HG02852 (cell line): ENCODE data around the gene SERPINA10.
"Not testable (repeated sequence)": the region's sequence is repeated elsewhere in the genome, so short reads cannot be mapped to it uniquely, and the experiment has no call there.

ENCODE experiments used
- ATAC-seq: cut with Tn5 transposase; IDR thresholded peaks from one replicate; pipeline ENCODE4 v1.9.1; 2021; ENCODE audit warnings: mild to moderate bottlenecking, moderate library complexity; ENCODE audit not compliant: unreplicated experiment

The SERPINA10 gene

DNA sequence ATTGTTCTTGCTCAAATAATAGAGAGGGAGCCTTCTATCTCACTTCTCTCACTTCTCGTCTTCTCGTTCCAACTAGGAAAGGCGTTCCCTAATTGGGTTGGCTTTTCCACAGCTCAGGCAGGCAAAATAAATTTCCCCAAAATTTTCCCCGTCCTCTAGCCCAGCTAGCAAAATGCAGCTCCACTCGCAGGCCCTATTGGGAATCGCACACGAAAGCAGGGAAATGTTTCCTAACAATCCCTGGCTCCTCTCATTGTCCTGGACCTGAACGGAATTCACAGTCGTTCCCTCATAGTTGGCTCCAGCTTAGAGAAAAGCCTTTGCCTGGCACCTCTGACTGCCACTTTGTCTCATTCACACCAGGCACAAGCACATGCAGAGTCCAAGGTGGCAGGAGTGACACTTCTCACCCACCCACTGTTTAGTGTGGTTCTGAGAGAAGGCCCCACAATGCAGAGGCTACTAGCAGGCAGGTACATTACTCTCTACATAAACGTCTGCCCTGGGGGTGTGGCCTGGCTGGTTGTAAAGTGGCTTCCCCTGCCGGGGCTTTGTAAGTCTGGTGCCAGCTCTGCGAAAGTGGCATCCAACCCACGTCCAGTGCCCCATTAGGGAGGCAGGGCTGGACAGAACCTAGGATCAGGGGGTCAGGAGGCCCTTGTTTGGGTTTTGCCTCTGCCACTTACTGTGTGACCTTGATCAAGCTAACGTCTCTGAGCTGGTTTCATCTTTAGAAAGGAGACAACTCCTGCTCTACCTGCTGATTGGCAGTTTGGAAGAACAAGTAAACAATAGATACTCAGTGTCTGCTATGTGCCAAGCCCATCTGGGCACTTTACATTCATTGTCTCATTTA, 4.2 kb downstream of the SERPINA10 start:
- no peak for ATAC-seq

GRCh38 chr14:94285158-94285557, 7.9 kb downstream of the SERPINA10 start:
- ATAC-seq, result no peak

DNA sequence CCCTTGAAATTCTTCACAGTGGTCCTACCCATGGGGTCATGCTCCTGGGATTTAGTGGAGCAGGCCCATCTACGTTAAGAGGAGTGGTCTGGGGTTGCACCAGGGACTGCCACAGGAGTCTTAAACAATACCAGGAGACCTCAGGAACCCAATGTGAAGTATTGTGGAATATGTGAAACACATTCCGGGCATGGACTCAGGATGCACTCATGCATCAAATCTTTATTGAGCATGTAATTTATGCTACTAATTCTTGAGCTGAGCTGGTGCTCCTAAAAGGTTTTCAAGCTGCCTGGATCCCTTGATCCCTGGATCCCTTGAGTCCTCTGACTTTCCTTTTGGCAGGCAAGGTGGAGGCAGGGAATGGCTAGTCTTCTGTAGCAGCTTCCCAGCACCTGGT, 8.8 kb downstream of the SERPINA10 start:
- ATAC-seq, result no peak

DNA sequence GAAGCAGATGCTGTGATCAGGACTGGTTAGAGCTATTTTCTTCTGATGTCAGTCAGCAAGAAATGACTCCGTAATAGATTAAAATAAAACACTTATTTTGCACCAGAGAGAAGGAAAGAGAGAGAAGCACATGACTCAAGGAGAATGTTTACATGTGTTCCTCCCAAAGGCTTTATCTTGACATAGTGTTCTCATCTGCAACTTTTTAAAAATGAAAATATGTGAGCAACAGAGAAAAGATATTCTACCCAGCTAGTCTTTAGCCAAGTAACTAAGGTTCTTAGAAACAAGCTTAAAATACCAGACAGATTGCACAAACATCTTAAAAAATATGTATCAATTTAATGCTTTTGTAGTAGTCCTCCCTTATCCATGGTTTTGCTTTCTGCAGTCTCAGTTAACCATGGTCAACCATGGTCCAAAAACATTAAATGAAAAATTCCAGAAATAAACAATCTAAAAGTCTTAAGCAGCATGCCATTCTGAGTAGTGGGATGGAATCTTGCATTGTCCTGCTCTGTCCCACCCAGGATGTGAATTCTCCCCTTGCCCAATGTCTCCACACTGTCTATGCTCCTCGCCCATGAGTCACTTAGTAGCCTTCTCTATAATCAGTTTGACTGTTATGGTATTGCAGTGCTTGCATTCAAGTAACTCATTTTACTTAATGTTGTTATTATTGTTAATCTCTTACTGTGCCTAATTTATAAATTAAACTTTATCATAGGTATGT, 9.9 kb downstream of the SERPINA10 start:
- no peak for ATAC-seq

DNA sequence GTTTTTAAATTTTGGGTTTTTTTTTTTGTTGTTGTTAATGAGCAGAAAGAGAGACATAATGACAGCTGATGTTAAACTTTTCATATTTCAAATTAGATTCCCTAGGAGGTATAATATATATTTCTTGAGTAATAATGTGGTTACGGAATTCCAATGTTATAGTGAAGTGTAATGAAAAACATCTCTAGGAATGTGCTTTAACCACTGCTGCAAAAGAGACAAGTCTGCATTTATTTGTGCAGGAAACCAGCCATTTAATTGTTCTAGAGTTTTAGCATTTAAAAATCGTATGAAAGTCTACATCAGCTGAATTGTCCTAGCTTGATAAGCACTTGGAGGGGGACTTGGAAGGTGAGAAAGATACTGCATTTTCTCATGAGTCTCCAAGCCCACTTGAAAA, 14.3 kb downstream of the SERPINA10 start:
- no peak for ATAC-seq

DNA sequence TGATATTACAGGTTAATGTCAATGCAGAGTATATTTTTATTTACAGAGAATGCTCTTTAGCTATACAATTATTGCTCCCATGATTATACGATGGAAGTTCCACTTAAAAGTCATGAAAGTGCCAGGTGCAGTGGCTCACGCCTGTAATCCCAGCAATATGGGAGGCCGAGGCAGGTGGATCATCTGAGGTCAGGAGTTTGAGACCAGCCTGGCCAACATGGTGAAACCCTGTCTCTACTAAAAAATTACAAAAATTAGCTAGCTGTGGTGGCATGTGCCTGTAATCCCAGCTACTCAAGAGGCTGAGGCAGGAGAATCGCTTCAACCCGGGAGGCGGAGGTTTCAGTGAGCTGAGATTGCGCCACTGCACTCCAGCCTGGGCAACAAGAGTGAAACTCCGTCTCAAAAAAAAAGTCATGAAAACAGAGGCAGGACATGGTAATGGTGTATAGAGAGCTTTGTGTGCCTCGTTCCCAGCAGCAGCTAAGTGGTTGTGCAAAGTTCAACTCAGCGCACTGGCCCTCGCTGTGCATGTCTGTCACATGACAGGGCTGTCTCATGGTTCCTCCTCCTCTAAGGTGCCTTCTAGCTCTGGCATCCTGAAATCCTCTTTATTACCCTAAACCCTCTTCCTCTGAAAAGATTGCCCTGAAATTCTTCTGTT, 16.0 kb downstream of the SERPINA10 start:
- ATAC-seq, result not testable (repeated sequence)

GRCh38 chr14:94269156-94269555, 23.9 kb downstream of the SERPINA10 start:
- ATAC-seq, result no peak

GRCh38 chr14:94268582-94268981, 24.5 kb downstream of the SERPINA10 start:
- ATAC-seq, result not testable (repeated sequence)

- no peak for ATAC-seq
Measured at GRCh38 chr14:94267352-94267751, 25.7 kb downstream of the SERPINA10 start.

GRCh38 chr14:94264195-94264594, 28.9 kb downstream of the SERPINA10 start:
- ATAC-seq, result not testable (repeated sequence)

- ATAC-seq, result no peak
Measured at GRCh38 chr14:94244182-94244581, 48.9 kb downstream of the SERPINA10 start.

DNA sequence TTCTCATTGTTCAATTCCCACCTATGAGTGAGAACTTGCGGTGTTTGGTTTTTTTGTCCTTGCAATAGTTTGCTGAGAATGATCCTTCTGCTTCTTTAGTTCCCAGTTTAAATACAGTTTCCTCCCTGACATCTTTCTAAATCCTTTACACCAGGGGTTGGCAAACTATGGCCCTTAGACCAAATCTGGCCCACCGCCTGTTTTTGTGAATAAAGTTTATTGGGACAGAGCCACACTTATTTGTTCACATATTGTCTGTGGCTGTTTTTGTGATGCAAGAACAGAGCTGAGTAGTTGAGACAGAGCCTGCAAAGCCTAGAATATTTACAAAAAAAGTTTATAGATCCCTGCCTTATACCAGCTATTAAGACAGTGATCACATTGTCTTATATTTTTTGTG, 53.7 kb downstream of the SERPINA10 start:
- no peak for ATAC-seq

- ATAC-seq, result no peak
Measured at GRCh38 chr14:94237983-94238382, 55.1 kb downstream of the SERPINA10 start.

- ATAC-seq, result no peak
Measured at GRCh38 chr14:94237046-94237445, 56.0 kb downstream of the SERPINA10 start.
